GM19240 (cell line): ENCODE data around the gene ECSIT.
"Not testable (repeated sequence)": the region's sequence is repeated elsewhere in the genome, so short reads cannot be mapped to it uniquely, and the experiment has no call there.

Experiments used
- DNase-seq: peaks from one replicate; pipeline ENCODE4 v3.0.0; 2011; ENCODE audit warnings: low spot score; ENCODE audit not compliant: insufficient read length

ECSIT gene, protein sequence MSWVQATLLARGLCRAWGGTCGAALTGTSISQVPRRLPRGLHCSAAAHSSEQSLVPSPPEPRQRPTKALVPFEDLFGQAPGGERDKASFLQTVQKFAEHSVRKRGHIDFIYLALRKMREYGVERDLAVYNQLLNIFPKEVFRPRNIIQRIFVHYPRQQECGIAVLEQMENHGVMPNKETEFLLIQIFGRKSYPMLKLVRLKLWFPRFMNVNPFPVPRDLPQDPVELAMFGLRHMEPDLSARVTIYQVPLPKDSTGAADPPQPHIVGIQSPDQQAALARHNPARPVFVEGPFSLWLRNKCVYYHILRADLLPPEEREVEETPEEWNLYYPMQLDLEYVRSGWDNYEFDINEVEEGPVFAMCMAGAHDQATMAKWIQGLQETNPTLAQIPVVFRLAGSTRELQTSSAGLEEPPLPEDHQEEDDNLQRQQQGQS

GRCh38 chr19:11528551-11529341 is at the start of gene ECSIT:
ECSIT (minus strand) TSS chr19:11529134; CDS start chr19:11519170, 9,964 bp downstream.
- DNase-seq = peak; percentile 99

DNA sequence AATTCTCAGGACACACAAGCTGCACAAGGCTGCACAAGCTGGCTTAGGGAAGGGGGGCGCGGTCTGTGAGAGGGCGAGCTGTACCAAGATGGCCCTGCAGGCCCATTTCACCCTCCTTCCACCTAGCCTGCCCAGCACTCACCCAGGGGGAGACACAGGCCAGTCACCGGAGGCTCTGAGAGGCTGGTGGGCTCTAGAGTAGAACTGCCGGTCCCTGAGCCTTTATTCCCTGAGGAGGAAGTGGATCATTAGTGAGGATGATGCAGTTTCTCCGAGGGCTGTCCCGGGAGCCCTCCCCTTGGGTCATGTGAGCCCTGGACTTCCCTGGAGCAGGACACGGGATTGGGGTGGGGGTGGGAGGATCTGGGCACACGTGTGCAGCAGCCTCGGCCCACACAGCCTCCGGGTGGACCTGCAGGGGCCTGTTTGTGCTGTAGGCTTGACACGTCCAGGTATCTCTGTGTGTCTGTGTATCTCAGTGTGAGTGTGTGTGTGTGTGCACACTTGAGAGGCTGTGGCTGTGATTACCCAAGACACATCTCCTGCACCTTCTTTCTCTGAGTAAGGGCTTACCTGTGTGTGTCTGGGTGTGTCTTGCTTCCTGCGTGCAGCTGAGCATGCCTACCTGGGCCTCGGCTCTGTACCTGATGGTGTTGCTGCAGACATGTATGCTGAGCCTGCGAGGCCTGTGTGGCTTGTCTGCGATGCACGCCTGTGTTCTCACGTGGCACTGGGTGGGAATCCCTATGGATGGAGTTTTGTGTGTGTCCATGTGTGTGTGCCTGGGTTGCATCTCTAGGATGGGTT is 48.7 kb upstream of the ECSIT start, which contains the start of gene ACP5:
Gene ACP5 (minus strand): TSS at position 195 of the 807 bp plus-strand sequence. CDS start 328 bp downstream, outside the sequence.
- no peak for DNase-seq

GRCh38 chr19:11576227-11576626 is 47.3 kb upstream of the ECSIT start:
- no peak for DNase-seq

GRCh38 chr19:11574689-11575088 is 45.8 kb upstream of the ECSIT start:
- no peak for DNase-seq

DNA sequence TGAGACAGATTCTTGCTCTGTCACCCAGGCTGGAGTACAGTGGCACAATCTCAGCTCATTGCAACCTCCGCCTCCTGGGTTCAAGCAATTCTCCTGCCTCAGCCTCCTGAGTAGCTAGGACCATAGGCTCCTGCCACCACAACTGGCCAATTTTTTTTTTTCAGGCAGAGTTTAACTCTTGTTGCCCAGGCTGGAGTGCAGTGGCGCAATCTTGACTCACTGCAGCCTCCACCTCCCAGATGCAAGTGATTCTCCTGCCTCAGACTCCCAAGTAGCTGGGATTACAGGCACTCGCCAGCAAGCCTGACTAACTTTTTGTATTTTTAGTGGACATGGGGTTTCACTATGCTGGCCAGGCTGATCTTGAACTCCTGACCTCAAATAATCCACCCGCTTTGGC is 44.8 kb upstream of the ECSIT start:
- DNase-seq = not testable (repeated sequence)

DNA sequence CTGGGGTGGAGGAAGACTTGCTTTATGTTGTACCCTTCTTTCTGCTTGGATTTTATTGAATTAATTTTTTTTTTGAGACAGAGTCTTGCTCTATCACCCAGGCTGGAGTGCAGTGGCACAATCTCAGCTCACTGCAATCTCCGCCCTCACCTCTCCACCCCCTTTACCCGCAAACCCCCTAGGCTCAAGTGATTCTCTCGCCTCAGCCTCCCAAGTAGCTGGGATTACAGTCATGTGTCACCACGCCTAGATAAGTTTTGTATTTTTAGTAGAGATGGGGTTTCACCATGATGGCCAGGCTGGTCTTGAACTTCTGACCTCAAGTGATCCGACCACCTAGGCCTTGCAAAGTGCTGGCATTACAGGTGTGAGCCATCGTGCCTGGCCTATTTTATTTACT is 44.4 kb upstream of the ECSIT start:
- DNase-seq = not testable (repeated sequence)

- DNase-seq = no peak
Measured at GRCh38 chr19:11570039-11570462, 41.1 kb upstream of the ECSIT start.

DNA sequence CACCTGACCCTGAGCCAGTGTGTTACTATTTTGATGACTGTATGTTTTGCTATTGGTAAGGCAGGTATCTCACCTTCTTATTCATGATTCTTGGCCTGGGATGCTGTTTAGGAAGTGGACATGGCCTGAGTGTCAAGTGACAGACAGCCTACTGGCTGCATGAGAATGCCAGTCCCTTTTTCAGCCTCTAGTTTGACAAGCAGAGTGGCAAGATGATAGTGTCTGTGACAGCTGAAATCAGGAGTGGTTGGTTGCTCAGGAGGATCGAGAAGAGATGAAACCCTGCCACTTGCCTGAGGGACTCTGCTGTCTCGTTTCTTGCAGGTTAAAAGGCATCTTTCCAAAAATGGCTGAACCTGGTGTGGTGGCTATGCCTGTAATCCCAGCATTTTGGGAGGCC is 37.2 kb upstream of the ECSIT start:
- DNase-seq = no peak

GRCh38 chr19:11565649-11565980 is 36.7 kb upstream of the ECSIT start:
- DNase-seq = not testable (repeated sequence)

DNA sequence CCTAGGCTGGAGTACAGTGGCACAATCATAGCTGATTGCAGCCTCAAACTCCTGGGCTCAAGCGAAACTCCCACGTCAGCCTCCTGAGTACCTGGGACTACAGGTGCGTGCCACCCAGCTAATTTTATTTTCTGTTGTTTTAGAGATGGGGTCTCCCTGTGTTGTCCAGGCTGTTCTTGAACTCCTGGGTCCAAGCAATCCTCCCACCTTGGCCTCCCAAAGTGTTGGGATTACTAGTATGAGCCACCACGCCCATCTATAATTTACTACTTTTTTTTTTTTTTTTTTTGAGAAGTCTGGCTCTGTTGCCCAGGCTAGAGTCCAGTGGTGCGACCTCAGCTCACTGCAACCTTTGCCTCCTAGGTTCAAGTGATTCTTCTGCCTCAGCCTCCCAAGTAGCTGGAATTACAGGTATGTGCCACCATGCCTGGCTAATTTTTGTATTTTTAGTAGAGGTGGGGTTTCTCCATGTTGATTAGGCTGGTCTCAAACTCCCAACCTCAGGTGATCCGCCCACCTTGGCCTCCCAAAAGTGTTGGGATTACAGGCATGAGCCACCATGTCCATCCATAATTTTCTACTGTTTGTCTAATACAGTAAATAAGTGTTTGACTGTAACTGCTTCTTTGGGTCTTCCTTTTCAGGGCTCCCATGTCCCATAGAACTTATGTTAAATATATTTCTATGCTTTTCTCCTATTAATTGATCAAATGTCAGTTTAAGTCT is 35.3 kb upstream of the ECSIT start:
- DNase-seq = not testable (repeated sequence)

DNA sequence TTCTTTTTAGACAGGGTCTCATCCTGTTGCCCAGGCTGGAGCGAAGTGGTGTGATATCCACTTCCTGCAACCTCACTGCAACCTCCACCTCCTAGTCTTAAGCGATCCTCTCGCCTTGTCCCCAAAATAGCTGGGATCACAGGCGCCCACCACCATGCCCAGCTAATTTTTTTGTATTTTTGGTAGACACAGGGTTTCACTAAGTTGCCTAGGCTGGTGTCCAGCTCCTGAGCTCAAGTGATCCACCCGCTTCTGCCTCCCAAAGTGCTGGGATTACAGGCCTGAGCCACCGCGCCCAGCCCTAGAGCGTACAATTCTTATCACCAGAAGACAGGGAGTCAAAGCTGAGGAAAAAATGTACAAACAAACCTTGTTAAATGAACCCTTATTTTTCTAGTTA is 34.6 kb upstream of the ECSIT start:
- DNase-seq = no peak

DNA sequence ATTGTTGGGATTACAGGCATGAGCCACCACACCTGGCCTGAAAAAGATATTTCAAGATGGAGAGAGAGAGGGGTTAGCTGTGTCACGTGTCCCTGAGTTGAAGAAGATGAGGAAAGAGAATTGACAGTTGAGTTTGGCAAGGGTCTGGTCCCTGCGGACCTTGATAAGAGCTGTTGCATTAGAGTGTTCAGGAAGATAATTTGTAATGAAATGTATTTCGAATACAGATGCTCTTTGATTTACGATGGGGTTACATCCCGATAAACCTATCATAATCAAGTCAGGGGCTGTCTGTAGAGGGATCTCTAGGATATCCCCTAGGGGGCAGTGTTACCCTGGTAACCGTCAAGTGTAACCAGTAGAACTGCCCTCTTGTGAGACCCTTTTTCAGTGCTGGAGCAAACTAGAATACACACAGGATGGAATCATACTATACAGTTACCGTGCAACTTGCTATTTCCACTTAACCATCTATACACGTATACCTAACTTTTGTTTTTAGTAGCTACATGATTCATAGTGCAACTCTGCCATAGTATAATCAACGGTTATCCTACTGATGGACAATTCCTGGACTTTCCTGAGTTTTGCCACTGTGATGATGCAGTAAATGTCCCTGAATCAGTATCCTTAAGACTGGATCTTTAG is 31.6 kb upstream of the ECSIT start:
- DNase-seq = peak; percentile 45

- DNase-seq = peak; percentile 97
Measured at GRCh38 chr19:11558881-11559828, 30.2 kb upstream of the ECSIT start, which contains the start of gene ELOF1. ELOF1 (minus strand) TSS chr19:11559230; CDS start chr19:11554347, 4,883 bp downstream.

- DNase-seq = no peak
Measured at GRCh38 chr19:11556634-11557420, 27.9 kb upstream of the ECSIT start.

GRCh38 chr19:11555246-11555645 is 26.3 kb upstream of the ECSIT start:
- DNase-seq = no peak

GRCh38 chr19:11554160-11554559 is 25.2 kb upstream of the ECSIT start:
- DNase-seq = no peak

DNA sequence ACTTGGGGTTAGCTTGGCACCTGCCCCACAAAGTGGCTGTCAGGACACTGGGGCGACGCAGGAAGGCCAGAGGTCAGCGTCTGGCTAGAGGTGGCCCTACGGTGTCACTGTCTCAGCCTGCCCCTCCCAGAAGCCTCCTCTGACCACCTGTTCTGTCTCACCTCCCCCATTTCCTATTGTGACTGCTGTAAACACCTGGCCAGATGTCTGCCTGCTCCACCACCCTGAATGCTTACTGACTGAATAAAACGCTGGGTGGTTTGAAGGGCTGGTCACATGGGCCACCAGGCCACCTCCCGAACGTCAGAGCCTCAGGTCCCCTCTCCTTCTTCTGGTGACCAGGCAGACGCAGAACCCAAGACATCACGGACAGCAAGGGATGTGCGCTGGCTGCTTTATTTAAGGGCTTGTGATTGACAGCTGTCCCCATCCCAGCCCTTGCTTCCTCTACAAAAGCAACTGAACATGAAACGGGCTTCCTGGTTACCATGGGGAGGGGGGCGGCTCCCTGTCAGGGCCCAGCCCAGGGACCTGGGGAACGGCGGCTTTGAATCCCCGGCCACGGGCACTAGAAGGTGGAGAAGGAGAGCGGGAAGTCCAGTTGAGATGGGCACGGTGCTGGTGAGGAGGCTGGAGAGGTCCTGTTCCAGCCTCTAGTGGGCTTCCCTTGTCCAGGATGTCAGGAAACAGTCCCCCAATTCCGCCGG is 23.9 kb upstream of the ECSIT start:
- no peak for DNase-seq
